HG02840 (cell line): ENCODE measurements around the gene DNAL1.
"Not testable (repeated sequence)": the region's sequence is repeated elsewhere in the genome, so short reads cannot be mapped to it uniquely, and the experiment has no call there.

Experiments used
- ATAC-seq: cut with Tn5 transposase; IDR thresholded peaks from one replicate; pipeline ENCODE4 v1.9.1; 2021; ENCODE audit warnings: mild to moderate bottlenecking, moderate library complexity, moderate number of reproducible peaks; ENCODE audit not compliant: unreplicated experiment, low FRiP score

The DNAL1 gene

GRCh38 chr14:73696466-73697400 lies 51.9 kb downstream of the DNAL1 start:
- no peak for ATAC-seq

GRCh38 chr14:73700325-73700724 lies 55.5 kb downstream of the DNAL1 start:
- no peak for ATAC-seq

GRCh38 chr14:73708076-73708475 lies 63.3 kb downstream of the DNAL1 start:
- ATAC-seq = not testable (repeated sequence)

GRCh38 chr14:73709904-73710469 lies 65.2 kb downstream of the DNAL1 start:
- ATAC-seq = no peak

- ATAC-seq = no peak
Measured at GRCh38 chr14:73710737-73711136, 66.0 kb downstream of the DNAL1 start.

GRCh38 chr14:73712071-73712506 lies 67.3 kb downstream of the DNAL1 start:
- ATAC-seq = no peak

- ATAC-seq = no peak
Measured at GRCh38 chr14:73712540-73713180, 67.9 kb downstream of the DNAL1 start.

- no peak for ATAC-seq
Measured at GRCh38 chr14:73713206-73713802, 68.5 kb downstream of the DNAL1 start.

GRCh38 chr14:73713803-73714655 lies 69.2 kb downstream of the DNAL1 start, which contains the start of gene PNMA1:
PNMA1 (minus strand) TSS chr14:73714384; CDS start chr14:73713639, 745 bp downstream.
- peak; percentile 68 for ATAC-seq

- peak; percentile 4 for ATAC-seq
Measured at GRCh38 chr14:73714656-73715081, 69.9 kb downstream of the DNAL1 start.

- ATAC-seq = no peak
Measured at GRCh38 chr14:73715707-73716106, 70.9 kb downstream of the DNAL1 start.

GRCh38 chr14:73717266-73717665 lies 72.5 kb downstream of the DNAL1 start:
- no peak for ATAC-seq

GRCh38 chr14:73717711-73718417 lies 73.1 kb downstream of the DNAL1 start:
- no peak for ATAC-seq

GRCh38 chr14:73718418-73719251 lies 73.8 kb downstream of the DNAL1 start:
- no peak for ATAC-seq

GRCh38 chr14:73719361-73719760 lies 74.6 kb downstream of the DNAL1 start:
- ATAC-seq = no peak

GRCh38 chr14:73719791-73720190 lies 75.0 kb downstream of the DNAL1 start:
- no peak for ATAC-seq

GRCh38 chr14:73720636-73721035 lies 75.8 kb downstream of the DNAL1 start:
- no peak for ATAC-seq

- no peak for ATAC-seq
Measured at GRCh38 chr14:73721101-73721821, 76.5 kb downstream of the DNAL1 start.
